HEK293 (cell line): ENCODE results near the gene HYDIN.
"Not testable (repeated sequence)": the region's sequence is repeated elsewhere in the genome, so short reads cannot be mapped to it uniquely, and the experiment has no call there.

Experiments
- REST ChIP-seq: fragments of 450-650 bp; formaldehyde crosslinking; IDR thresholded peaks from 2 replicates; pipeline ENCODE4 v1.5.1; 2016; ENCODE audit warnings: missing biosample characterization, missing genetic modification characterization
- ZBTB17 ChIP-seq: fragments of 450-650 bp; formaldehyde crosslinking; IDR thresholded peaks from 2 replicates; pipeline ENCODE4 v1.5.1; 2016; ENCODE audit warnings: missing biosample characterization, missing genetic modification characterization
- ZNF24 ChIP-seq: fragments of 450-650 bp; formaldehyde crosslinking; IDR thresholded peaks from 2 replicates; pipeline ENCODE4 v1.5.1; 2016; ENCODE audit warnings: missing biosample characterization, missing genetic modification characterization
- TF ChIP-seq, protein P1 (sequence below): fragments of 450-650 bp; formaldehyde crosslinking; IDR thresholded peaks from 2 replicates; pipeline ENCODE4 v1.5.1; 2016; ENCODE audit warnings: missing biosample characterization, missing genetic modification characterization

DNA sequence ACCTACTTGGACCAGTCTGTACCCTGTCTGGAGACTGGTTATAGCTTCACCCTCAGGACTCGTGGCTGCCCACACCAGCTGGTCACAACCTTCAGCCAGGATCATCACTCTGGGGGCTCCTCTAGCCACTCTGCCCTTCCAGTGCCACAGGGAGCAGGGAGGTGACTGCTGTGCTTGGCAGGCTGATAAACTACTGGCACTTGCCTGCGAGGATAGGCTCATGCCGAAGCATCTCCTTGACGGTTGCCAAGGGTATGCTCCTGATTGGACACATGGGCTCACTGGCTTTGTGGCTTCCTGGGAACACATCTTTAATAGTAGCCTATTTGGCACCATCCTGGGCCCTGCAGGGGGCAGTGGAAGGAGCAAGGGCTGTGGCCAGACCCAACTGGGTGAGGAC is 295.2 kb downstream of the HYDIN start:
- TF ChIP-seq, protein P1, sequence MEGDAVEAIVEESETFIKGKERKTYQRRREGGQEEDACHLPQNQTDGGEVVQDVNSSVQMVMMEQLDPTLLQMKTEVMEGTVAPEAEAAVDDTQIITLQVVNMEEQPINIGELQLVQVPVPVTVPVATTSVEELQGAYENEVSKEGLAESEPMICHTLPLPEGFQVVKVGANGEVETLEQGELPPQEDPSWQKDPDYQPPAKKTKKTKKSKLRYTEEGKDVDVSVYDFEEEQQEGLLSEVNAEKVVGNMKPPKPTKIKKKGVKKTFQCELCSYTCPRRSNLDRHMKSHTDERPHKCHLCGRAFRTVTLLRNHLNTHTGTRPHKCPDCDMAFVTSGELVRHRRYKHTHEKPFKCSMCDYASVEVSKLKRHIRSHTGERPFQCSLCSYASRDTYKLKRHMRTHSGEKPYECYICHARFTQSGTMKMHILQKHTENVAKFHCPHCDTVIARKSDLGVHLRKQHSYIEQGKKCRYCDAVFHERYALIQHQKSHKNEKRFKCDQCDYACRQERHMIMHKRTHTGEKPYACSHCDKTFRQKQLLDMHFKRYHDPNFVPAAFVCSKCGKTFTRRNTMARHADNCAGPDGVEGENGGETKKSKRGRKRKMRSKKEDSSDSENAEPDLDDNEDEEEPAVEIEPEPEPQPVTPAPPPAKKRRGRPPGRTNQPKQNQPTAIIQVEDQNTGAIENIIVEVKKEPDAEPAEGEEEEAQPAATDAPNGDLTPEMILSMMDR (tag by site-specific recombination), result not testable (repeated sequence)
- not testable (repeated sequence) for TF ChIP-seq REST (tag by site-specific recombination); ZBTB17 (tag by site-specific recombination); ZNF24
